Measurements from ENCODE around the gene ADAMTS6.

ADAMTS6 gene

GRCh38 chr5:65356274-65356673, 125.4 kb downstream of the ADAMTS6 start:
- no peak for TF ChIP-seq CTCF (IDR thresholded peaks at IDR 0.05)

GRCh38 chr5:65355301-65355700, 126.4 kb downstream of the ADAMTS6 start:
- no peak for TF ChIP-seq CTCF (IDR thresholded peaks at IDR 0.05)

GRCh38 chr5:65341835-65342234, 139.9 kb downstream of the ADAMTS6 start:
- no peak for TF ChIP-seq CTCF (IDR thresholded peaks at IDR 0.05)

GRCh38 chr5:65338606-65339151, 143.0 kb downstream of the ADAMTS6 start:
- no peak for TF ChIP-seq CTCF (IDR thresholded peaks at IDR 0.05)

- TF ChIP-seq CTCF (IDR thresholded peaks at IDR 0.05): no peak
Observed at GRCh38 chr5:65334077-65334476, 147.6 kb downstream of the ADAMTS6 start.

- TF ChIP-seq CTCF (IDR thresholded peaks at IDR 0.05): no peak
Observed at GRCh38 chr5:65332591-65332990, 149.1 kb downstream of the ADAMTS6 start.

GRCh38 chr5:65329266-65329665, 152.5 kb downstream of the ADAMTS6 start:
- no peak for TF ChIP-seq CTCF (IDR thresholded peaks at IDR 0.05)

- TF ChIP-seq CTCF (IDR thresholded peaks at IDR 0.05): no peak
Observed at GRCh38 chr5:65327582-65327981, 154.1 kb downstream of the ADAMTS6 start.
